ENCODE measurements around the gene KRTAP10-11.

KRTAP10-11 gene

DNA sequence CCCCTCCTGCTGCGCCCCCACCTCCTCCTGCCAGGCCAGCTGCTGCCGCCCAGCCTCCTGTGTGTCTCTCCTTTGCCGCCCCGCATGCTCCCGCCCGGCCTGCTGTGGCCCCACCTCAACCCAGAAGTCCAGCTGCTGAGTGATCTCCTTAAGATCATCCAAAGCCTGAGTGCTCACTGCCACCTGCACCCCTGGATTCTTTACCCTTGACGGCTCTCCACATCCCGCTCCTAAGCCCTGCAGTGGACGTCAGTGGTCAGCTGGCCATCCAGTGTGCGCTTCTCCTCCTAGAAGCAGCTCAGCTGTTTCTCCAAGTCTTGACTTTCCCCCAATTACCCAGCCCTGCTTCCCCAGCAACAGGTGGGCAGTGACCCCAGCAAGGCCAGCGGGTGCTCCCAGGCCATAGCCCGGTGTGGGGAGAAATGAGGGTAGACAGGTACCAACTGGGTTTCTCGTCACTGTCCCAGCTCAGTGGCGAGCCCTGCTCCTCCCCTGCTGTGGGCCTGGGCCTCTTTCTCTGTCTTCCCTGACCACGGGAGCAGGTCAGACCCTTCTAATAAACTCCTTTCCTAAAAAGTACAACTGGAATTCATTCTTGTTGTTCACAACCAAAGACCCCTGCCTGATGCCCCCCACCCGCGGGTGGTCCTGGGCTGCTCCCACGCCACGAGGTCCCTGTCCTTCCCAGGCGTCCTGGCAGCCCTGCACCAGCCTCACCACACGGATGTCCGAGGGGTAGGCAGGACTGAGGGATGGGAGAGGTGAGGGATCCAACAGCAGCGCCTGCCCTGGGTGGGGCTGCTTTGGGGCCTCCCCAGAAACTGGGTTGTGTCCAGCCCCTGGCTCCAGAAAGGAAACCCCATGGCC, 44.4 kb upstream of the KRTAP10-11 start:
- Histone ChIP-seq H3K9me3 (ENCODE audit: control insufficient read depth, insufficient read depth, low read length) (no peaks in the 10 kb centered on the region), H3K4me3 (ENCODE audit: low read length) (no peak overlapping the region), H3K4me1 (ENCODE audit: control insufficient read depth, low read length) (no peaks in the 10 kb centered on the region), H3F3A (ENCODE audit: control insufficient read depth, insufficient read depth) (no peaks in the 10 kb centered on the region), H3K79me2 (ENCODE audit: control insufficient read depth, low read length) (no peaks in the 10 kb centered on the region), H4K20me1 (ENCODE audit: control insufficient read depth, insufficient read depth, low read depth, low read length) (no peaks in the 10 kb centered on the region), H3K27me3 (ENCODE audit: control insufficient read depth, low read length) (no peaks in the 10 kb centered on the region), H3K36me3 (ENCODE audit: control insufficient read depth, low read length) (no peaks in the 10 kb centered on the region), H3K27ac (ENCODE audit: low read depth, low read length) (no peak overlapping the region), H3K9me2 (replicated peaks; ENCODE audit: control insufficient read depth, low read length) (no peaks in the 10 kb centered on the region), H3K4me2 (ENCODE audit: low read length) (no peak overlapping the region)
- TF ChIP-seq, protein P1, sequence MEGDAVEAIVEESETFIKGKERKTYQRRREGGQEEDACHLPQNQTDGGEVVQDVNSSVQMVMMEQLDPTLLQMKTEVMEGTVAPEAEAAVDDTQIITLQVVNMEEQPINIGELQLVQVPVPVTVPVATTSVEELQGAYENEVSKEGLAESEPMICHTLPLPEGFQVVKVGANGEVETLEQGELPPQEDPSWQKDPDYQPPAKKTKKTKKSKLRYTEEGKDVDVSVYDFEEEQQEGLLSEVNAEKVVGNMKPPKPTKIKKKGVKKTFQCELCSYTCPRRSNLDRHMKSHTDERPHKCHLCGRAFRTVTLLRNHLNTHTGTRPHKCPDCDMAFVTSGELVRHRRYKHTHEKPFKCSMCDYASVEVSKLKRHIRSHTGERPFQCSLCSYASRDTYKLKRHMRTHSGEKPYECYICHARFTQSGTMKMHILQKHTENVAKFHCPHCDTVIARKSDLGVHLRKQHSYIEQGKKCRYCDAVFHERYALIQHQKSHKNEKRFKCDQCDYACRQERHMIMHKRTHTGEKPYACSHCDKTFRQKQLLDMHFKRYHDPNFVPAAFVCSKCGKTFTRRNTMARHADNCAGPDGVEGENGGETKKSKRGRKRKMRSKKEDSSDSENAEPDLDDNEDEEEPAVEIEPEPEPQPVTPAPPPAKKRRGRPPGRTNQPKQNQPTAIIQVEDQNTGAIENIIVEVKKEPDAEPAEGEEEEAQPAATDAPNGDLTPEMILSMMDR (IDR thresholded peaks at IDR 0.05; ENCODE audit: low read depth, low read length, poor library complexity, severe bottlenecking), result no peak
- TF ChIP-seq EZH2phosphoT487 (IDR thresholded peaks at IDR 0.05; ENCODE audit: borderline replicate concordance, low read length), result no peak

DNA sequence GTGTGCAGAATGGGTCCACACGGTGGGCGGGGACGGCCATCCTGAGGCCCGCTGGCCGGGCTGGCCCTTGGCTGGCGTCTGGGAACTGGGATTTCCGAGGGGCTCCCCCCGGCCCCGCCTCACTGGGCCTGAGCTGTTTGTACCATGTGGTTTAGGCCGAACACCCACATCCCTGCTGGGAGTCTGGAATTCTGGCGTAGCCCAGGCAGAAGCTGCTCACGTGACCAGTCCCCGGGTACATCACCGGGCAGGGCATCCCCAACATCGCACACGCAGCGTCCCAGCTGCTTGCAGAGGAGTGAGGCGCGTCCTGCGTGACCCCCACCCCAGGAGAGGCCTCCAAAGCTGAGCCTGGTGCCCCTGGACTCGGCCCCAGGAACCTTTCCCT, 43.8 kb upstream of the KRTAP10-11 start:
- Histone ChIP-seq H3K79me2 (ENCODE audit: control insufficient read depth, low read length) (no peaks in the 10 kb centered on the region), H4K20me1 (ENCODE audit: control insufficient read depth, insufficient read depth, low read depth, low read length) (no peaks in the 10 kb centered on the region), H3K27me3 (ENCODE audit: control insufficient read depth, low read length) (no peaks in the 10 kb centered on the region), H3K9me3 (ENCODE audit: control insufficient read depth, insufficient read depth, low read length) (no peaks in the 10 kb centered on the region), H3K4me3 (ENCODE audit: low read length) (no peak overlapping the region), H3K4me2 (ENCODE audit: low read length) (no peak overlapping the region), H3K9me2 (replicated peaks; ENCODE audit: control insufficient read depth, low read length) (no peaks in the 10 kb centered on the region), H3K36me3 (ENCODE audit: control insufficient read depth, low read length) (no peaks in the 10 kb centered on the region), H3K27ac (ENCODE audit: low read depth, low read length) (no peak overlapping the region), H3K4me1 (ENCODE audit: control insufficient read depth, low read length) (no peaks in the 10 kb centered on the region), H3F3A (ENCODE audit: control insufficient read depth, insufficient read depth) (no peaks in the 10 kb centered on the region)
- no peak for TF ChIP-seq EZH2phosphoT487 (IDR thresholded peaks at IDR 0.05; ENCODE audit: borderline replicate concordance, low read length)
- TF ChIP-seq, protein P1 (IDR thresholded peaks at IDR 0.05; ENCODE audit: low read depth, low read length, poor library complexity, severe bottlenecking), result no peak

DNA sequence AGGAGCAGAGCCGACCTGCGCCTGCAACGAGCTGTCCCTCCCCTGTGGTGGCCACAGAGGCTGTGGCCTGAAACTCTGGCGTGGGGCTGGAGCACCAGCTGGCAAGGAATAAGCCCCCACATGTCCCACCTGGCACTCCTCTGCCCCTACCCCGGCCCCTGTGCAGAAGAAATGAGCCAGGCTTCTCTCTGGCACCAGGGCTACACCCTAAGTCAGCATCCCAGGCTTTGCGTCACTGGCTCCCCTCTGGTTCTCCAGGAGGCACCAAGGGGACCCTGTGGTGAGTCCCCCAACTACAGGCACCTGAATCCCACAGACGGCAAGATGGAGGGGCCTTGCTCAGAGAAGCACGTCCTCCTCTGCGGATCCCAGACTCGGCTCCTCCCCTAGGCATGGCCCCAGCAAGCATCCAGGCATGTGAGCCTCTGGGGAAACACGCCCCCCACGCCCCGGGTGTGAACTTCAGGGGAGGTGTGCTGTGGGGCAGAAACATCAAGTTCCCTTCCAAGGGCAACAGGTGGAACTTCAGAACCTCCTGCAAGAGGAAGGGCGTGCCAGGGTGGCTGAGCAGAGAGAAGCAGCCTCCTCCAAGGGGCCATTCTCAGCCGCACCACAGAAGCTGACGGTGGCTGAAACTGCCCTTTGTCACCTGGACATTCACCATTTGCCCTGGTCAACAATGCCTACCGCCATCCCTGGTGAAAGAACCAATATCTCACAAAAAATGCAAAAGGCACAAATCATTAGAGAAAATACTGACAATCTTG, 42.9 kb upstream of the KRTAP10-11 start:
- H3K9me3 ChIP-seq (ENCODE audit: control insufficient read depth, insufficient read depth, low read length), result no peaks in the 10 kb centered on the region
- no peak overlapping the region for H3K4me3 ChIP-seq (ENCODE audit: low read length)
- H3K27me3 ChIP-seq (ENCODE audit: control insufficient read depth, low read length), result no peaks in the 10 kb centered on the region
- H3K4me2 ChIP-seq (ENCODE audit: low read length), result no peak overlapping the region
- no peaks in the 10 kb centered on the region for H4K20me1 ChIP-seq (ENCODE audit: control insufficient read depth, insufficient read depth, low read depth, low read length)
- no peaks in the 10 kb centered on the region for H3K4me1 ChIP-seq (ENCODE audit: control insufficient read depth, low read length)
- H3K36me3 ChIP-seq (ENCODE audit: control insufficient read depth, low read length), result no peaks in the 10 kb centered on the region
- no peaks in the 10 kb centered on the region for H3F3A ChIP-seq (ENCODE audit: control insufficient read depth, insufficient read depth)
- no peak for TF ChIP-seq EZH2phosphoT487 (IDR thresholded peaks at IDR 0.05; ENCODE audit: borderline replicate concordance, low read length)
- TF ChIP-seq, protein P1 (IDR thresholded peaks at IDR 0.05; ENCODE audit: low read depth, low read length, poor library complexity, severe bottlenecking), result no peak
- H3K9me2 ChIP-seq (replicated peaks; ENCODE audit: control insufficient read depth, low read length), result no peaks in the 10 kb centered on the region
- H3K79me2 ChIP-seq (ENCODE audit: control insufficient read depth, low read length), result no peaks in the 10 kb centered on the region
- H3K27ac ChIP-seq (ENCODE audit: low read depth, low read length), result no peak overlapping the region
